ENCODE results near the gene TRAPPC1.

DNA sequence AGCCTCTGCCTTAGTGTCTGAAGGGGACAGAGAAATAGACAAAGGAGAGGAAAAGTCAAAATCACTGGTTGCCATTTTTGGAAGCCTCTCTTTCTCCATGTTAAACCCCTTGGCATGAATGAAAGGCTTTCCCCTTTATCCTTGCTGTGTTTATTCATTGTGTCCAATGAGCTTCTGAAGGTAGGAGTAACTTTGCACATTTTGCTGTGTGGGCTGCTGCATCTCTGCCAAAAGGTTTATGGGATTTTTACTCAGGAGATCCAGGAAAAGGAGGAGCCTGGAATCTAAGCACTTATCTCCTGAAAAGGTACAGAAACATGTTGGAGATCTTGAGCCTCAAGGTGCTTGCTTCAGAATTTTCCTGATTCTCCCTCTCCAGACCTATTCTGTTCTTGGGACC, 4.1 kb upstream of the TRAPPC1 start:
- TF ChIP-seq CTCF (conservative IDR thresholded peaks at IDR 0.05; ENCODE audit: low read depth, low read length) (no peak), EZH2 (IDR thresholded peaks at IDR 0.05; ENCODE audit: borderline replicate concordance, low read depth, low read length, poor library complexity, severe bottlenecking) (no peak)
